GM21717 (cell line): ENCODE data around the gene ATRNL1.
"Not testable (repeated sequence)": the region's sequence is repeated elsewhere in the genome, so short reads cannot be mapped to it uniquely, and the experiment has no call there.

Source experiments
- ATAC-seq: cut with Tn5 transposase; IDR thresholded peaks from one replicate; pipeline ENCODE4 v1.9.1; 2021; ENCODE audit warnings: mild to moderate bottlenecking, moderate library complexity; ENCODE audit not compliant: unreplicated experiment

Gene ATRNL1

GRCh38 chr10:115209133-115209532 lies 116.0 kb downstream of the ATRNL1 start:
- peak; percentile 90 for ATAC-seq

- no peak for ATAC-seq
Measured at GRCh38 chr10:115214829-115215228, 121.7 kb downstream of the ATRNL1 start.

- ATAC-seq = no peak
Measured at GRCh38 chr10:115219203-115219602, 126.0 kb downstream of the ATRNL1 start.

- ATAC-seq = no peak
Measured at GRCh38 chr10:115222039-115222438, 128.9 kb downstream of the ATRNL1 start.

GRCh38 chr10:115239761-115240160 lies 146.6 kb downstream of the ATRNL1 start:
- ATAC-seq = no peak

- no peak for ATAC-seq
Measured at GRCh38 chr10:115250784-115251183, 157.6 kb downstream of the ATRNL1 start.

GRCh38 chr10:115253765-115254164 lies 160.6 kb downstream of the ATRNL1 start:
- not testable (repeated sequence) for ATAC-seq

GRCh38 chr10:115272482-115272881 lies 179.3 kb downstream of the ATRNL1 start:
- ATAC-seq = no peak

- ATAC-seq = no peak
Measured at GRCh38 chr10:115278294-115278693, 185.1 kb downstream of the ATRNL1 start.

- ATAC-seq = no peak
Measured at GRCh38 chr10:115295213-115295805, 202.1 kb downstream of the ATRNL1 start.

GRCh38 chr10:115300080-115300479 lies 206.9 kb downstream of the ATRNL1 start:
- ATAC-seq = no peak

- ATAC-seq = not testable (repeated sequence)
Measured at GRCh38 chr10:115319669-115320068, 226.5 kb downstream of the ATRNL1 start.

- ATAC-seq = no peak
Measured at GRCh38 chr10:115321360-115321759, 228.2 kb downstream of the ATRNL1 start.

GRCh38 chr10:115328331-115328730 lies 235.2 kb downstream of the ATRNL1 start:
- ATAC-seq = no peak

GRCh38 chr10:115335366-115335765 lies 242.2 kb downstream of the ATRNL1 start:
- ATAC-seq = no peak

GRCh38 chr10:115355162-115355760 lies 262.1 kb downstream of the ATRNL1 start:
- ATAC-seq = peak; percentile 88

GRCh38 chr10:115367920-115368319 lies 274.8 kb downstream of the ATRNL1 start:
- not testable (repeated sequence) for ATAC-seq

- ATAC-seq = no peak
Measured at GRCh38 chr10:115379064-115379463, 285.9 kb downstream of the ATRNL1 start.

GRCh38 chr10:115384665-115385064 lies 291.5 kb downstream of the ATRNL1 start:
- no peak for ATAC-seq

- no peak for ATAC-seq
Measured at GRCh38 chr10:115390607-115391006, 297.4 kb downstream of the ATRNL1 start.

- ATAC-seq = no peak
Measured at GRCh38 chr10:115398026-115398425, 304.9 kb downstream of the ATRNL1 start.

GRCh38 chr10:115402699-115403098 lies 309.5 kb downstream of the ATRNL1 start:
- no peak for ATAC-seq

- ATAC-seq = not testable (repeated sequence)
Measured at GRCh38 chr10:115405838-115406237, 312.7 kb downstream of the ATRNL1 start.
